ENCODE results near the gene UFSP1.

DNA sequence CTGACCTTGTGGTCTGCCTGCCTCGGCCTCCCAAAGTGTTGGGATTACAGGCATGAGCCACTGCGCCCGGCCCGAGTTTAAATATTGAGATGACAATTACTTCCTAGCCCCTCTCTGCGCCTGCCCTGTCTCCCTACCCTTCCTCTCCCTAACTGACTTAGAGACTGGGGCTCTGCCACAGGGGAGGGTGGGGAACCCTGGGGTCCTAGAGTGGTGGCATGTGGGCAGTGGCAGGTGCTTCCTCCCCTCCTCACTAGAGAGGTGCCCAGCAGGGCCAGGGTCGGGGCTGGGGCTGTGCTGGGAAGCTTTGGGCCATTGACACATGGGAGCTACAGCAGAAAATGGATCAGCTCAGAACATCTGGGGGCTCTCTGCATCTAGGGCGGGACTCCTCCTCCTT is 13.1 kb upstream of the UFSP1 start:
- no peak for TF ChIP-seq POLR2AphosphoS5 (IDR thresholded peaks at IDR 0.05)
- TF ChIP-seq, protein P1, sequence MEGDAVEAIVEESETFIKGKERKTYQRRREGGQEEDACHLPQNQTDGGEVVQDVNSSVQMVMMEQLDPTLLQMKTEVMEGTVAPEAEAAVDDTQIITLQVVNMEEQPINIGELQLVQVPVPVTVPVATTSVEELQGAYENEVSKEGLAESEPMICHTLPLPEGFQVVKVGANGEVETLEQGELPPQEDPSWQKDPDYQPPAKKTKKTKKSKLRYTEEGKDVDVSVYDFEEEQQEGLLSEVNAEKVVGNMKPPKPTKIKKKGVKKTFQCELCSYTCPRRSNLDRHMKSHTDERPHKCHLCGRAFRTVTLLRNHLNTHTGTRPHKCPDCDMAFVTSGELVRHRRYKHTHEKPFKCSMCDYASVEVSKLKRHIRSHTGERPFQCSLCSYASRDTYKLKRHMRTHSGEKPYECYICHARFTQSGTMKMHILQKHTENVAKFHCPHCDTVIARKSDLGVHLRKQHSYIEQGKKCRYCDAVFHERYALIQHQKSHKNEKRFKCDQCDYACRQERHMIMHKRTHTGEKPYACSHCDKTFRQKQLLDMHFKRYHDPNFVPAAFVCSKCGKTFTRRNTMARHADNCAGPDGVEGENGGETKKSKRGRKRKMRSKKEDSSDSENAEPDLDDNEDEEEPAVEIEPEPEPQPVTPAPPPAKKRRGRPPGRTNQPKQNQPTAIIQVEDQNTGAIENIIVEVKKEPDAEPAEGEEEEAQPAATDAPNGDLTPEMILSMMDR (IDR thresholded peaks at IDR 0.05; ENCODE audit: poor library complexity, severe bottlenecking), result no peak
